Measurements from ENCODE around the gene ZBTB2. TPM values are rescaled to one million over a fixed set of nuclear protein-coding genes. Genes with fewer than 3 reads are reported as not detected.

Gene ZBTB2
- total RNA-seq, 1 experiment from 2014 or later, result 8.9 TPM

DNA sequence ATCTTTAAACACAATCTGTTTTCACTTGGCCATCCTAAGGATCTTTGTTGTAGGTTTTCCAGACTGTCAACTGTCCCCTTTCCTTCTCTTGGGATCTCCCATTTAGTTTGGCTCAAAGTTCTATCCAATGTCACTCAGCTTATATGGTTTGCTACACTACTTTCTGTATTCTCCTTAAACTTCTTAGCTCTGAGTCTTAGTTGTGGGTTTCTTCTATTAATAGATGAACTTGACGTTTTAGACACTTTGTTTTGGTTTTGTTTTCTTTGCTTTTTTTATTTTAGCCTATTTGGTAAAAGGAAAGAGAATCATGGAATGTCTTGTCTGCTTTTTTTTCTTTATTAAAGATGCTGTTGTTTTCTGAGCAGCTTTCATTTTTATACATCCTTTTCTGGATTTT lies 49.1 kb upstream of the ZBTB2 start:
- intact Hi-C loops (cut with micrococcal nuclease; ENCODE audit: unreplicated experiment), result loop anchor here (5.0 kb wide), 1 partner anchor 827 kb away; no protein-coding TSS in a partner anchor
- H3K4me2 ChIP-seq, result no peak overlapping the region
- no peaks in the 10 kb centered on the region for H3K9me3 ChIP-seq (ENCODE audit: insufficient read depth, low read depth)
- TF ChIP-seq EZH2 (IDR thresholded peaks at IDR 0.05; ENCODE audit: low read depth) (no peak), CTCF (conservative IDR thresholded peaks at IDR 0.05) (no peak)
- H3K27me3 ChIP-seq (ENCODE audit: insufficient read depth, low read depth), result no peaks in the 10 kb centered on the region
- ChIA-PET POLR2A (ENCODE audit: unreplicated experiment) (interaction anchor here (0.6 kb wide), 1 partner anchor 84 kb away, joined by 3 read pairs; no protein-coding TSS in a partner anchor), CTCF (no interaction called here)
- H3K36me3 ChIP-seq (ENCODE audit: low read depth), result peaks cover 8% of the 10 kb centered on the region; the same call in 1 of the 2 replicates
- H2AFZ ChIP-seq, result no peak overlapping the region
- peaks cover 12% of the 10 kb centered on the region; the same call in 1 of the 2 replicates for H3F3A ChIP-seq (ENCODE audit: insufficient read depth, low read depth)
- no TSS peak for BruUV-seq (replicated peaks)
- no peak overlapping the region for H3K4me3 ChIP-seq
- no peaks in the 10 kb centered on the region for H3K9me2 ChIP-seq (ENCODE audit: insufficient read depth)
- DNase-seq, result no peak
- peaks cover 11% of the 10 kb centered on the region; the same call in 1 of the 2 replicates for H4K20me1 ChIP-seq (ENCODE audit: insufficient read depth)
- peaks cover 52% of the 10 kb centered on the region for H3K79me2 ChIP-seq (ENCODE audit: low read depth)
- no peak overlapping the region for H3K27ac ChIP-seq
- H3K4me1 ChIP-seq (replicated peaks; ENCODE audit: insufficient read depth), result peaks cover 13% of the 10 kb centered on the region

DNA sequence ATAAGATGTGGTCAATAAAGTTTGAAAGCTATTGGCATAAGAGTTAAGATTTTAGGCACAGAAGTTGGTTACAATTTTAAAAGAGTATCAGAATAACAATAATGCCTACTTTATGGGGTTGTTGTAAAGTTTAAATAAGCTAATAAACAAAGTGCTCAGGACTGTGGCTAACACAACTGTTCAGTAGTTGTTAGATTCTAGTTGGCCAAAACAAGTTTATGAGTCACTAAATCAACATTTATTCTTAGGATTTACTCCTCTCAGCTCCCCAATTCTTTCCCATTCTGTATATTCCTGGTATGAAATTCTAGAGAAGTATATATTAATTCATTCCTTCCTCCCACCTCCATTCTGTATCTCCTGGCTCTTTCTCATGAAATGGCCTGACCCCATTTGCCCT lies 46.0 kb upstream of the ZBTB2 start:
- H3K4me1 ChIP-seq (replicated peaks; ENCODE audit: insufficient read depth), result peaks cover 13% of the 10 kb centered on the region
- H4K20me1 ChIP-seq (ENCODE audit: insufficient read depth), result peaks cover 11% of the 10 kb centered on the region; the same call in 1 of the 2 replicates
- H3K27ac ChIP-seq, result peak overlapping the region; percentile 23
- intact Hi-C loops (cut with micrococcal nuclease; ENCODE audit: unreplicated experiment), result no loop called here
- peak in 1 of 2 experiments; percentile 44 for DNase-seq
- ChIA-PET POLR2A (ENCODE audit: unreplicated experiment) (no interaction called here), CTCF (no interaction called here)
- peaks cover 8% of the 10 kb centered on the region; the same call in 1 of the 2 replicates for H3F3A ChIP-seq (ENCODE audit: insufficient read depth, low read depth)
- no peak overlapping the region for H3K4me3 ChIP-seq
- TF ChIP-seq CTCF (conservative IDR thresholded peaks at IDR 0.05), result no peak
- no peak for TF ChIP-seq EZH2 (IDR thresholded peaks at IDR 0.05; ENCODE audit: low read depth)
- peaks cover 23% of the 10 kb centered on the region; the same call in 1 of the 2 replicates for H3K79me2 ChIP-seq (ENCODE audit: low read depth)
- no peak overlapping the region for H2AFZ ChIP-seq
- H3K36me3 ChIP-seq (ENCODE audit: low read depth), result no peaks in the 10 kb centered on the region; the same call in 1 of the 2 replicates
- H3K4me2 ChIP-seq, result peak overlapping the region; percentile 12; the same call in 1 of the 2 replicates
- BruUV-seq (replicated peaks), result no TSS peak
- H3K9me2 ChIP-seq (ENCODE audit: insufficient read depth), result no peaks in the 10 kb centered on the region
- H3K27me3 ChIP-seq (ENCODE audit: insufficient read depth, low read depth), result no peaks in the 10 kb centered on the region
- no peaks in the 10 kb centered on the region for H3K9me3 ChIP-seq (ENCODE audit: insufficient read depth, low read depth)

- Histone ChIP-seq H3F3A (ENCODE audit: insufficient read depth, low read depth) (peaks cover 8% of the 10 kb centered on the region; the same call in 1 of the 2 replicates), H3K4me1 (replicated peaks; ENCODE audit: insufficient read depth) (peaks cover 13% of the 10 kb centered on the region), H3K36me3 (ENCODE audit: low read depth) (no peaks in the 10 kb centered on the region; the same call in 1 of the 2 replicates), H2AFZ (no peak overlapping the region), H3K9me2 (ENCODE audit: insufficient read depth) (no peaks in the 10 kb centered on the region), H3K79me2 (ENCODE audit: low read depth) (peaks cover 23% of the 10 kb centered on the region; the same call in 1 of the 2 replicates), H4K20me1 (ENCODE audit: insufficient read depth) (peaks cover 11% of the 10 kb centered on the region; the same call in 1 of the 2 replicates), H3K27me3 (ENCODE audit: insufficient read depth, low read depth) (no peaks in the 10 kb centered on the region), H3K27ac (no peak overlapping the region; the same call in 1 of the 2 replicates), H3K4me3 (no peak overlapping the region), H3K4me2 (no peak overlapping the region), H3K9me3 (ENCODE audit: insufficient read depth, low read depth) (no peaks in the 10 kb centered on the region)
- intact Hi-C loops (cut with micrococcal nuclease; ENCODE audit: unreplicated experiment), result no loop called here
- ChIA-PET CTCF (no interaction called here), POLR2A (ENCODE audit: unreplicated experiment) (interaction anchor here (0.6 to 0.7 kb wide), 2 partner anchors 37 to 86 kb away, joined by 4 to 7 read pairs; no protein-coding TSS in a partner anchor)
- BruUV-seq (replicated peaks), result no TSS peak
- DNase-seq, result no peak
- TF ChIP-seq CTCF (conservative IDR thresholded peaks at IDR 0.05) (no peak), EZH2 (IDR thresholded peaks at IDR 0.05; ENCODE audit: low read depth) (no peak)
These were observed 45.4 kb upstream of the ZBTB2 start for GRCh38 chr6:151436802-151437201.

All from PC-9 (cell line).